Measurements from ENCODE around the gene ZC3H4.

DNA sequence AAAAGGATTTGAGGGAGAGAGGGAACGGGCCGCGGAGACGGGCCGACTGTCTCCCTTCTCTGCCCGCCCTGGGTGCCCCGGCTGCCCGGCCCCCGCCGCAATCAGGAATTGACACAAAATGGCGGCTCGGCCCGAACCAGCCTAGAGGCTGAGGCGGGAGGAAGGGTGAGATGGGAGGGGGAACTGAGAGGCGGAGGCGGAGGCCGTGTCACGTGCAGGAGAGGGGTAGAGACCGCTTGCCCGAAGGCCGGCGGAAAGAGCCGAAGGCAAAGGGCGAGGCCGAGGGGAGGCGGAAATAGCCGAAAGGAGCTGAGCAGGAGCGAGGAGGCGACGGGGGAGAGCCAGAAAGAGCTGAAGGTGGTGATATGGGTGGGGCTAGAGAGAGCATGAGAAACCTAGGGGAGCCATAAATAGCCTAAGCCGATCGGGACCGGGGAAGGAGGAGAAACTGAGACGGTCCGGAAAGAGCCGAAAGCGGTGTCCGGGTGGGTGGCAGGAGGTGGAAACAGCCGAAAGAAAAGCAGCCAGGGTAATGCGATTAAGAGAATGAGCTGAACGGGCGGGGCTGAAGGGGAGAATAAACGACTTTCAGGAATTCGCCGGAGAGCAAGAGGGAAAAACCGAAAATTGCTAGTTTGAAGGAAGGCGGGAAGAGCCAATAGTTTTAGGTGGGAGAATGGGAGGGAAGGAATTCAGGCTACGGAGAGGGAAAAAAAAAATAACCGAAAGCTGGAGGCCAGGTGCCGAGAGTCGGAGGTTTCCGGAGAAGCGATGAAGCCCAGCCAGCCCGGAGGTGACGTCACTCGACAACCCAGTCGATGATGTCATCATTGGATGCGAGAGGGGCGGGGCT, at the start of gene ZC3H4:
- TF ChIP-seq CTCF (IDR thresholded peaks at IDR 0.05 in 2 of 3, conservative IDR thresholded peaks at IDR 0.05 in 1 of 3; ENCODE audit: borderline replicate concordance in 1 of 3, insufficient read depth in 1 of 3, low read depth in 2 of 3, low read length in 2 of 3) = no peak
- TF ChIP-seq YY1 (IDR thresholded peaks at IDR 0.05; ENCODE audit: extremely low read depth, insufficient replicate concordance, low read depth, low read length) = peak; percentile 96
